Natural killer cell (primary cell): ENCODE results near the gene ELOVL3. TPM values are rescaled to one million over a fixed set of nuclear protein-coding genes. Genes with fewer than 3 reads are reported as not detected.
A peak's percentile ranks its signal among the peaks of the same experiment; 100 is the strongest.

Source experiments
- ATAC-seq, 3 donors: fragments of 150-1000 bp in 2 of 3; fragments of 200-7000 bp in 1 of 3; cut with Tn5 transposase; 1 replicate in 1 of 3; 2 replicates in 2 of 3; pipeline ENCODE4 v1.10.0; 2021; ENCODE audit warnings: mild to moderate bottlenecking in 2 of 3, moderate library complexity in 2 of 3
- DNase-seq, 2 donors: peaks; one replicate each; pipeline versions ENCODE4 v3.0.0 to v3.0.0-alpha.2; 2013 to 2021; ENCODE audit warnings: mixed read lengths in 1 of 2
- H3K27ac ChIP-seq: one replicate; pipeline ENCODE4 v1.5.1; 2013; ENCODE audit warnings: mild to moderate bottlenecking, low read length
- H3K27me3 ChIP-seq: one replicate; pipeline ENCODE4 v1.6.1; 2013; ENCODE audit warnings: low read length; ENCODE audit not compliant: control insufficient read depth, insufficient read depth
- H3K36me3 ChIP-seq: one replicate; pipeline ENCODE4 v1.6.1; 2013; ENCODE audit warnings: low read length; ENCODE audit not compliant: control insufficient read depth, insufficient read depth
- H3K4me1 ChIP-seq: one replicate; pipeline ENCODE4 v1.6.1; 2013; ENCODE audit warnings: low read length; ENCODE audit not compliant: control insufficient read depth, insufficient read depth
- H3K4me3 ChIP-seq: one replicate; pipeline ENCODE4 v1.5.1; 2013; ENCODE audit warnings: low read length
- H3K9me3 ChIP-seq: one replicate; pipeline ENCODE4 v1.6.1; 2013; ENCODE audit warnings: low read length; ENCODE audit not compliant: control insufficient read depth, insufficient read depth
- H3K27ac Mint-ChIP-seq, 2 donors: one replicate each; pipeline ENCODE4 v1.8.0; 2022; ENCODE audit warnings: mild to moderate bottlenecking in 2 of 2, mixed read lengths in 2 of 2, moderate library complexity in 1 of 2
- H3K27me3 Mint-ChIP-seq, 2 donors: one replicate each; pipeline ENCODE4 v1.8.0; 2022; ENCODE audit warnings: low read depth in 2 of 2, mixed read lengths in 2 of 2
- H3K36me3 Mint-ChIP-seq: one replicate; pipeline ENCODE4 v1.8.0; 2022; ENCODE audit warnings: mixed read lengths
- H3K4me1 Mint-ChIP-seq, 2 donors: one replicate each; pipeline ENCODE4 v1.8.0; 2022; ENCODE audit warnings: mixed read lengths in 2 of 2
- H3K4me3 Mint-ChIP-seq: one replicate; pipeline ENCODE4 v1.8.0; 2022; ENCODE audit warnings: mild to moderate bottlenecking, moderate library complexity, mixed read lengths
- H3K9me3 Mint-ChIP-seq, 2 donors: one replicate each; pipeline ENCODE4 v1.8.0; 2022; ENCODE audit warnings: mixed read lengths in 2 of 2
- CTCF ChIP-seq: fragments of 200-600 bp; IDR thresholded peaks from one replicate; pipeline ENCODE4 v1.8.0; 2022; ENCODE audit warnings: antibody characterized with exemption
- WGBS: methylation state at CpG from one replicate; pipeline ENCODE4 v1.1.7; 2013; ENCODE audit warnings: missing lambda C conversion rate; ENCODE audit not compliant: insufficient coverage; 5-methylcytosine and 5-hydroxymethylcytosine counted together
- intact Hi-C: fragments of 100-400 bp; cut with micrococcal nuclease; formaldehyde crosslinking; loops from one replicate; pipeline ENCODE4 v1.14.2; 2022
- total RNA-seq, 4 donors: library from RNA; stranded (reverse); fragments of 120-200 nt in 1 of 4; gene quantifications; one replicate each; pipeline versions ENCODE4 v1.2.3 to v1.2.4, GENCODE V29; 2013 to 2022

Gene ELOVL3
- total RNA-seq, 3 donors from 2014 or later (not counting 1 experiment from before 2014, with no cell fraction given) = not detected

- no peak for ATAC-seq
- Mint-ChIP-seq H3K4me1 (peaks cover 12 to 17% of the 10 kb centered on the region in 2 donors), H3K36me3 (no peaks in the 10 kb centered on the region), H3K4me3 (no peak overlapping the region), H3K27ac (no peak overlapping the region), H3K27me3 (peaks cover 11 to 23% of the 10 kb centered on the region in 2 donors), H3K9me3 (no peaks in the 10 kb centered on the region)
- no peak for TF ChIP-seq CTCF
- Histone ChIP-seq H3K36me3 (no peaks in the 10 kb centered on the region), H3K4me3 (no peak overlapping the region), H3K4me1 (peaks cover 16% of the 10 kb centered on the region), H3K27ac (no peak overlapping the region), H3K27me3 (peaks cover 10% of the 10 kb centered on the region), H3K9me3 (no peaks in the 10 kb centered on the region)
- WGBS = 91% methylated on average over 5 of the region's 5 CpGs
- intact Hi-C loops = no loop called here
- no peak for DNase-seq
These were observed 3.3 kb upstream of the ELOVL3 start for GRCh38 chr10:102222797-102223196.

GRCh38 chr10:102226542-102226870 is 407 bp downstream of the ELOVL3 start:
- intact Hi-C loops = loop anchor here (1.0 kb wide), 1 partner anchor 19 kb away; the partner anchor contains the start of gene GBF1
- WGBS = 66% methylated on average over 8 of the region's 8 CpGs
- H3K36me3 ChIP-seq = no peaks in the 10 kb centered on the region
- H3K36me3 Mint-ChIP-seq = no peaks in the 10 kb centered on the region
- H3K27me3 ChIP-seq = peaks cover 33% of the 10 kb centered on the region
- H3K4me3 Mint-ChIP-seq = peak overlapping the region; percentile 69
- no peaks in the 10 kb centered on the region for H3K9me3 Mint-ChIP-seq
- H3K27ac ChIP-seq = no peak overlapping the region
- DNase-seq (no peak), ATAC-seq (no peak)
- H3K4me3 ChIP-seq = no peak overlapping the region
- peaks cover 21 to 38% of the 10 kb centered on the region in 2 donors for H3K4me1 Mint-ChIP-seq
- no peak for TF ChIP-seq CTCF
- H3K27ac Mint-ChIP-seq = peak overlapping the region in 1 of 2 donors; percentile 63
- no peaks in the 10 kb centered on the region for H3K9me3 ChIP-seq
- peaks cover 10 to 37% of the 10 kb centered on the region in 2 donors for H3K27me3 Mint-ChIP-seq
- H3K4me1 ChIP-seq = peaks cover 30% of the 10 kb centered on the region

DNA sequence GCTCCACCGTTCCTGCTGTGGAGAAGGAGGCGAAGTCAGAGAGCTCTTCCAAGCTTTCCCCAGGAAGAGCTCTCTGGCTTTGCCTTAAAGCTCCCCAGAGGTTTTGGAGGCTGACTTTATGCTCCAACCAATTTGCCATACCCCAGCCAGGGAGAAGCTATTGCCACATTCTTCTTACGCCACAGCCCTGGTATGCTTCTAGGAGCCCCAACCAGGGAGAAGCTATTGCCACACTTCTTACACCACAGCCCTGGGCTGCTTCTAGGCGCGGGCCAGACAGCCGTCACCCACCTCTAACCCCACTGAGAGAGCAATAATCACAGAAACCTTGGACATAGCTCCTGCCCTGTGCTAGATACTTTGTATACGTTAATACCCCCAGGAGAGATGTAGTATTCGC is 951 bp downstream of the ELOVL3 start:
- ATAC-seq = no peak
- peaks cover 10 to 42% of the 10 kb centered on the region in 2 donors for H3K27me3 Mint-ChIP-seq
- H3K4me3 Mint-ChIP-seq = no peak overlapping the region
- H3K4me1 Mint-ChIP-seq = peaks cover 26 to 44% of the 10 kb centered on the region in 2 donors
- H3K27ac ChIP-seq = no peak overlapping the region
- TF ChIP-seq CTCF = no peak
- H3K9me3 Mint-ChIP-seq = no peaks in the 10 kb centered on the region
- peaks cover 39% of the 10 kb centered on the region for H3K27me3 ChIP-seq
- no peak overlapping the region for H3K4me3 ChIP-seq
- H3K9me3 ChIP-seq = no peaks in the 10 kb centered on the region
- H3K4me1 ChIP-seq = peaks cover 35% of the 10 kb centered on the region
- DNase-seq = no peak
- intact Hi-C loops = no loop called here
- WGBS = 73% methylated on average over 8 of the region's 8 CpGs
- no peak overlapping the region for H3K27ac Mint-ChIP-seq
- no peaks in the 10 kb centered on the region for H3K36me3 ChIP-seq
- no peaks in the 10 kb centered on the region for H3K36me3 Mint-ChIP-seq

- H3K4me1 Mint-ChIP-seq = peaks cover 26 to 44% of the 10 kb centered on the region in 2 donors
- 1% methylated on average over 24 of the region's 24 CpGs for WGBS
- H3K27me3 Mint-ChIP-seq = peaks cover 21 to 57% of the 10 kb centered on the region in 2 donors
- no peaks in the 10 kb centered on the region for H3K36me3 Mint-ChIP-seq
- H3K4me3 ChIP-seq = peak overlapping the region; percentile 18
- H3K9me3 ChIP-seq = no peaks in the 10 kb centered on the region
- peak; percentile 83 to 94 for DNase-seq
- peak overlapping the region; percentile 91 for H3K4me3 Mint-ChIP-seq
- H3K9me3 Mint-ChIP-seq = no peaks in the 10 kb centered on the region
- peak; percentile 94 for TF ChIP-seq CTCF
- H3K36me3 ChIP-seq = no peaks in the 10 kb centered on the region
- ATAC-seq = peak; percentile 61 to 74 (median 62)
- peaks cover 35% of the 10 kb centered on the region for H3K4me1 ChIP-seq
- H3K27ac ChIP-seq = no peak overlapping the region
- intact Hi-C loops = loop anchor here (1.0 to 2.0 kb wide), 4 partner anchors 122 to 354 kb away; no protein-coding TSS in a partner anchor
- H3K27me3 ChIP-seq = peaks cover 41% of the 10 kb centered on the region
- H3K27ac Mint-ChIP-seq = no peak overlapping the region
These were observed 3.7 kb downstream of the ELOVL3 start for GRCh38 chr10:102229810-102230263.
